NCI-H1930 (cell line): ENCODE results near the gene POLR2J3.
"Not testable (repeated sequence)": the region's sequence is repeated elsewhere in the genome, so short reads cannot be mapped to it uniquely, and the experiment has no call there.

ENCODE experiments used
- DNase-seq, 2 experiments: peaks; one replicate each; lab custom pipeline; 2025; lab: John Stamatoyannopoulos, UW

Gene POLR2J3

DNA sequence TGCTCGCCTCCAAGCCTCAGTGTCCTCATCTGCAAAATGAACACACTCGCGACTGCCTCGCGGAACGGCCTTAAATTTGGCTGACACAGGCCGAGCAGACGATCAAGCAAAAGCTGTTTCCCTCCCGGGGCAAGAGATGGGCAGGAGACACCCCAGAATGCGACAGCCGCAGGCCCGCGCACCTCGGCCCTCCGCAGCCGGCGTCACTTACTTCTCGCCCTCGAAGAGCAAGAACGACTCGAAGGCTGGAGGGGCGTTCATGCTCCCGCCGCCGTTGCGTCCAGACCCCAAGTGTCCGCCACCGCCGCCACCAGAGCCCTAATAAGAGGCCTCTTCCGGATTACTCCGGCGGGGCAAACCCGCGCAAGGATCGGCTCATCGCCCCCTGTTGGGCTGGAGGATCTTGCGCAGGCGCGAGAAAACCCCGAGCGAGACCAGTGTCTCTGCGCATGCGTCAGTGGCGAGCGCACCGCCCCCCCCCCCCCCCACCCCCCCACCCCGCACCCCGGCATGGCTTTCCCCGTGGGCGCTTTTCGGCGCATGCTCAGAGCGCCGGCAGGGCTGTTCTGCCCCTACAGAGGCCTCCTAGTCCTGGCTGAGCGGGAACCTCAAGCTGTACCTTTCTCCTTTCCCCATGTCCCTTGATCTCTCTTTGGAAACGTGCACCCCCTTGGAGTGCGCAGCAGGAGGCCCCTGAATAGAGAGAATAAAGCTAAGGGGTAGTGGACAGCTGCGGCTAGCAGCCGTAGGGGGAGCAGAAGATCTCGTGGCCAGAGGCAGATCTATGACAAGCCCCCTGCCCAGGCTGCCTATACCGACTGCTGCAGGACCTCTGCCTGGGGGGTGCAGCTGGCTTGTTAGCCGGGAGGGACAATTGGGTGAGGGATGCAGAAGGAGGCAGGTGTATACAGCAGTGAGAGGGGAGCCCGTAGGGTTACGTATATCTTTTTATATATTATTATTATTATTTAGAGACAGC lies at the start of gene POLR2J3:
POLR2J3 (minus strand) TSS at position 323 of the 979 bp plus-strand sequence; CDS start at position 261, 62 bp downstream.
- not testable (repeated sequence) for DNase-seq

- not testable (repeated sequence) for DNase-seq
Measured at GRCh38 chr7:102618122-102618521, 45.7 kb upstream of the POLR2J3 start.

DNA sequence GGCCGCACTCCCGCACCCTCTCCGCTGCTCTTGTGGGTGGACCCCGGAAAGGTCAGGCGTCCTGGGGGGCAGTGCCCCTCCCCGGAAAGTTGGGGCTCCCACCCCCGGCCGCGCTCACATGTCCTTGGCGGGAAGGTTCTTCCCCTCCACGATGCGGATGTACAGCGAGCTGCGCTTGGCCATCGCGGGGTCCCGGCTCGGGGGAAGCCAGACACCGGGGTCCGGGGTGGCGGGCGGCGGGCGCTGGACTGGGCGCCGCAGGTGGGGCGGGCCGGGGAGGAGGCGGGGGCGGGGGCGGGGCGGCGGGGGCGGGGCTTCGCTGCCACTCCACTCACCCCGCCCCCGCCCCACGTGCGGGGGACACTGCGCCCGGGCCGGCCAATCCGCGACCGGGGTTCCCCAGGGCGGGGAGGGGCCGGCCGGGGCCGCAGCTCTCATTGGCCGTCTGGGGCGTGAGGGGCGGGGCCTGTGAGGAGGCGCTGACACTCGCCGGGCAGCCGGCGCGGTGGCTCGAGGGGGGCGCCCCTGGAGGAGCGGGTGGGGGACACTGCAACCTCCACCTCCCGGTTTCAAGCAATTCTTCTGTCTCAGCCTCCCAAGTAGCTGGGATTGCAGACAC lies 44.2 kb upstream of the POLR2J3 start, which contains the start of gene RASA4:
RASA4 (minus strand) TSS at position 250 of the 619 bp plus-strand sequence; CDS start at position 183, 67 bp downstream.
- DNase-seq, result not testable (repeated sequence)

GRCh38 chr7:102615930-102616329 lies 43.5 kb upstream of the POLR2J3 start:
- DNase-seq, result not testable (repeated sequence)

DNA sequence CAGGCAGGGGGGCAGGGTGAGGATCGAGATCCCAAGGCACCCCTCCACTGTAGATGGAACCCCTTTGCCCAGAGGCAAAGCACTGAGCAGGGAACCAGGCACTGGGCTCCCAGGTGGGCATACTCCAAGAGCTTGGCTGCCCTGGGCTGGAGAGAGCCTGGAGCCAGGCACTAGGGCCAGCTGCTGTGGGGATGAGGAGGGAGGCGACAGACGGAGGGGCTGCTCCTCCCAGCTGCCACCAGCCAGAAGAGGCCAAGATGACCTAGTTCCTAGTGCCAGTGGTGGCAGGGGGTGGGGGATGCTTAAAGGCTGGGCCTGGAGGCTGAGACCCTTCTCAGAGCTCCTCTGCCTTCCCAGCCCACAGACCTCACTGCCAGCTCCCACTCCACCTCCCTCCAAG lies 42.5 kb upstream of the POLR2J3 start:
- not testable (repeated sequence) for DNase-seq

- DNase-seq, result not testable (repeated sequence)
Measured at GRCh38 chr7:102614346-102614697, 41.9 kb upstream of the POLR2J3 start.

DNA sequence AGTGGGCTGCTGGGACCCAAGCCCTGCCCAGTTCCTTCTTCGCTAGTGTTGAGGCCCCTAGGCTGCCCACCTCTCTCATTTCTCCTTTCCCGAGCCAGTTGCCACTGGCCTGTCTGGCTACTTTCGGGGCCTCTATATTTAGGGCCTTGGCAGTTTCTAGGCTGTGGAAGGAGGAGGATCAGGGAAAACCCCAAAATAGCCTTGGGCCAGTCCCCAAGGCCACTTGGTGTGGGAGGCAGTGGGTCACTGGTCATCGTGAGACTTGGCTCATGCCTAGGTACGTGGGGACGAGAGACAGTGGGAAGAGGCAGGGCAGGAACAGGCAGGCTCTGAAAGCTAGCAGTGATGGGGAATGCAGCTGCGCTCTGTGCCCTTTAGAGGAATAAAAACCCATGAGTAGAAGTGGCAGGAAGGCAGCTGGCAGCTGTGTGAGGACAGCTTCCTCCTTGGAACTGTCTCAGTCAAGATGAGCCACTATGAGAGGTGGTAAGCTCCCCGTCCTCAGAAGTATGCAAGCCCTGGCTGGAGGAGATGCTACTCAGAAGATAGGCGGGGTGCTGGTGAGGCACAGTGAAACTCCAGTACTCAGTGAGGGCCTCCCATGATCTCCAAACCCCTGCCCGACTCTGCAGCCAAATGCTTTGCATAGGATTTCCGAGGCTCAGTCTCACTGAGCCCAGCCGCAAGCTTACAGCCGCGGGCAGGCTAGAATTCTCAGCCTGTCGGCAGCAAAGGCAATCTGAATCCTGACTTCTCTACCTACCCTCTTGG lies 41.4 kb upstream of the POLR2J3 start:
- DNase-seq, result not testable (repeated sequence)

- not testable (repeated sequence) for DNase-seq
Measured at GRCh38 chr7:102611675-102612325, 39.4 kb upstream of the POLR2J3 start.

DNA sequence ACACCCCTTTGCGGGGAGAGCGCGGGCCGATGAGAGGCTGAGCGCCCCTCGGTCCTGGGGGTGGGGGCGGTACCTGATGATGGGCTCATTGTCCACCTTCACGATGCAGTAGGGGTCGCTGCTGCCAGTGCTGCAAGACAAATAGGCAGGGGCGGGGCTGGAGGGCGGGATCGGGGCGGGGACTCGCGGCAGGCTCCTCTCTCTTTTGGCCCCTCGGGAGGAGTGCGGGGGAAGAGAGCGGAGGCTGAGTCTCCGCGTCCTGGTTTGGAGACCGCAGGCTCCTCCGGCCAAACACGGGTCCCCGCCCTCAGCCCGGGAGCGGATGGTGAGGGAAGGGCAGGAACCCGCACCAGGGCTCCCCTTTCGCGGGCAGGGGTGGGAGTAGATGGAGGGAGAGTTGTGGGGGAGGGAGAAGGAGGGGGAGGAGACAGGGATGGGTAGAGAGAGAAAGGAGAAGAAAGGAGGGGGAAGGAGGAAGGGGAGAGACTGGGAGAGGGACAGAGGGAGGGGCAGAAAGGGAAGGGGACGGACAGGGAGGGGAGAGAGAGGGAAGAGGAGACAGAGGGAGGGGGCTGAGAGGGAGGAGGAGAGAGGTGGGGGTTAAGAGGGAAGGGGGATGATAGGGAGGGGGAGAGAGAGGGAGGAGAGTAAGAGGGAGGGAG lies 38.8 kb upstream of the POLR2J3 start:
- not testable (repeated sequence) for DNase-seq

DNA sequence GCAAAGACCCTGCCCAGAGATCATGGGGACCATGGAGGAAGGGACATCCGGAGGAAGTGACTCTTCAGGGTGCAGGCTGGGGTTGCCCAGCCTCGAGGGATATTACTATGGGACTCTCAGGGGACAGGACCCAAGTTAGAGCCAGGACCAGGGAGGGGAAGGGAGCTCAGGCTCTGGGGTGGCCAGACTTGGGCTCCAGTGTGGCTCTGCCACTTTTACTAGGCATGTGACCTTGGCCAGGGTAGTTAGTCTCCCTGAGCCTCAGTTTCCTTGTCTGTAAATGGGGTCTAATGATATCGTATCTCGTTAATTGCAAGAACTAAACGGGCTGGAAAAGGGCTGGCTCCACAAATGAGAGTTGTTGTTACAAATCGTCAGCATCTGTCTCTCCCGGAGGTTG lies 38.1 kb upstream of the POLR2J3 start:
- not testable (repeated sequence) for DNase-seq

DNA sequence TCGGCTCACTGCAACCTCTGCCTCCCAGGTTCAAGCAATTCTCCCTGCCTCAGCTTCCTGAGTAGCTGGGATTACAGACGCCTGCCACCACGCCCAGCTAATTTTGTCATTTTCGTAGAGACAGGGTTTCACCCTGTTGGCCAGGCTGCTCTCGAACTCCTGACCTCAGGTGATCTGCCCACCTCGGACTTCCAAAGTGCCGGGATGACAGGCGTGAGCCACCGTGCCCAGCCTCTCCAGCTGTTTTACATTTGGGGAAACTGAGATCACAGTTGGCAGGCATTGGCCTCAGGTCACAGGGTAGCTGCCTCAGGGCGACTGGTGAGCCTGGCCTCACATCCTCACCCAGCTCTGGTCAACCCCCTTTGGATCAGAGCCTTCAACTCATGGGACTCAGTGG lies 37.4 kb upstream of the POLR2J3 start:
- not testable (repeated sequence) for DNase-seq

DNA sequence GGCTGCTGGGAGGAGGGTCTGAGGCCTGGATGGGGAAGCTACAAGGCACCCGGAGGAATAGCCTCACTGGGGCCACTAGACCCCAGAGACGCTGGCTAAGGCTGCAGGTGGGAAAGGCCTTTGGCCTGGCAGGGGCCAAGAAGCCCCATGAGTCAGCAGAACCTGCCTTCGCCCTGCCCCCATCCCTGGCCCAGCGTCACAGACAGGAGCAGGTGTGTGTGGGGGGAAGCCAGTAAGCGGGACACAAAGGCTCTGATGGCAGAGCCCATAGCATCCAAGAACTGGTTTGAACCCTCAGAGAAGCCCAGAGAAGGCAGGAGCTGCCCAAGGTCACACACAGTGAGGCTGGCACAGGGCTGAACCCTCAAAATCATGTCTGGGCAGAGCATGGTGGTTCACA lies 34.5 kb upstream of the POLR2J3 start:
- DNase-seq, result not testable (repeated sequence)

GRCh38 chr7:102604431-102605145 lies 32.2 kb upstream of the POLR2J3 start:
- not testable (repeated sequence) for DNase-seq

- not testable (repeated sequence) for DNase-seq
Measured at GRCh38 chr7:102602317-102602716, 29.9 kb upstream of the POLR2J3 start.

- DNase-seq, result not testable (repeated sequence)
Measured at GRCh38 chr7:102599699-102600098, 27.3 kb upstream of the POLR2J3 start.

GRCh38 chr7:102596036-102596435 lies 23.7 kb upstream of the POLR2J3 start:
- not testable (repeated sequence) for DNase-seq

- not testable (repeated sequence) for DNase-seq
Measured at GRCh38 chr7:102593637-102594334, 21.4 kb upstream of the POLR2J3 start.

- not testable (repeated sequence) for DNase-seq
Measured at GRCh38 chr7:102592477-102593019, 20.2 kb upstream of the POLR2J3 start.

DNA sequence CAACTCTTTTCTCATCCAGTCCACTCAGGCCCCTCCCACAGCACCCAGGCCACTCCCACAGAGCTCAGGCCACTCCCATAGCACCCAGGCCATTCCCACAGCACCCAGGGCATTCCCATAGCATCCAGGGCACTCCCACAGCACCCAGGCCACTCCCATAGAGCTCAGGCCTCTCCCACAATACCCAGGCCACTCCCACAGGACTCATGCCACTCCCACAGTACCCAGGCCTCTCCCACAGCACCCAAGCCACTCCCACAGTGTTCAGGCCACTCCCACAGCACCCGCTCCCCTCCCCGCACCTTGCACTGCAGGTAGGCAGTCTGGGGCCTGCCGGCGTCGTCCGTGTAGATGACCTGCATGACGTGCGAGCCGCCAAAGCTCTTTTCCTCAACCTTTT lies 17.5 kb upstream of the POLR2J3 start:
- DNase-seq, result not testable (repeated sequence)
